HUDEP-2 (cell line): ENCODE measurements around the gene FOXI3.
"Not testable (repeated sequence)": the region's sequence is repeated elsewhere in the genome, so short reads cannot be mapped to it uniquely, and the experiment has no call there.

ENCODE experiments used
- DNase-seq, 76 experiments: peaks; one replicate each; lab custom pipeline; 2025; ENCODE audit not compliant: unreplicated experiment in 76 of 76; lab: John Stamatoyannopoulos, UW

The FOXI3 gene

GRCh38 chr2:88442473-88442872, 10.0 kb downstream of the FOXI3 start:
- DNase-seq, result no peak

GRCh38 chr2:88442061-88442460, 10.4 kb downstream of the FOXI3 start:
- DNase-seq, result no peak

GRCh38 chr2:88437010-88437409, 15.5 kb downstream of the FOXI3 start:
- no peak for DNase-seq

- no peak for DNase-seq
Measured at GRCh38 chr2:88429929-88430328, 22.6 kb downstream of the FOXI3 start.

- DNase-seq, result no peak
Measured at GRCh38 chr2:88423733-88424132, 28.8 kb downstream of the FOXI3 start.

- not testable (repeated sequence) for DNase-seq
Measured at GRCh38 chr2:88419051-88419450, 33.4 kb downstream of the FOXI3 start.

GRCh38 chr2:88416016-88416663, 36.4 kb downstream of the FOXI3 start:
- no peak for DNase-seq

GRCh38 chr2:88408870-88409269, 43.6 kb downstream of the FOXI3 start:
- DNase-seq, result not testable (repeated sequence)

GRCh38 chr2:88400037-88400767, 52.3 kb downstream of the FOXI3 start:
- no peak for DNase-seq

- no peak for DNase-seq
Measured at GRCh38 chr2:88398180-88398579, 54.3 kb downstream of the FOXI3 start.
